Spleen (tissue), 11 donors: ENCODE measurements around the gene IL17C. TPM values are rescaled to one million over a fixed set of nuclear protein-coding genes. Genes with fewer than 3 reads are reported as not detected.

ENCODE experiments used
- DNase-seq: peaks from one replicate; pipeline ENCODE4 v3.0.0-alpha.2; 2020
- H3K27ac ChIP-seq, 8 donors: fragments of 200-600 bp; sonication (generic) in 7 of 8; 1 replicate in 4 of 8; 2 replicates in 4 of 8; pipeline versions ENCODE4 v1.5.0 to v1.8.0; 2016 to 2021; ENCODE audit warnings: inconsistent platforms in 4 of 8, mild to moderate bottlenecking in 4 of 8, moderate library complexity in 1 of 8
- H3K27me3 ChIP-seq, 7 donors: fragments of 200-600 bp; sonication (generic) in 6 of 7; replicated peaks in 1 of 7; 1 replicate in 4 of 7; 2 replicates in 3 of 7; pipeline versions ENCODE4 v1.5.0 to v1.8.0; 2016 to 2021; ENCODE audit warnings: inconsistent platforms in 3 of 7, mild to moderate bottlenecking in 1 of 7
- H3K36me3 ChIP-seq, 6 donors: fragments of 200-600 bp; sonication (generic) in 5 of 6; 1 replicate in 4 of 6; 2 replicates in 2 of 6; pipeline versions ENCODE4 v1.5.0 to v1.8.0; 2016 to 2021; ENCODE audit warnings: inconsistent platforms in 2 of 6
- H3K4me1 ChIP-seq, 6 donors: fragments of 200-600 bp; sonication (generic) in 5 of 6; 1 replicate in 3 of 6; 2 replicates in 3 of 6; pipeline versions ENCODE4 v1.5.0 to v1.8.0; 2016 to 2021; ENCODE audit warnings: inconsistent platforms in 3 of 6
- H3K4me3 ChIP-seq, 8 donors: fragments of 200-600 bp; sonication (generic) in 7 of 8; 1 replicate in 4 of 8; 2 replicates in 4 of 8; pipeline versions ENCODE4 v1.5.0 to v1.8.0; 2016 to 2021; ENCODE audit warnings: inconsistent platforms in 4 of 8, mild to moderate bottlenecking in 4 of 8, moderate library complexity in 2 of 8
- H3K9me3 ChIP-seq, 8 donors: fragments of 200-600 bp; sonication (generic) in 7 of 8; 1 replicate in 4 of 8; 2 replicates in 4 of 8; pipeline versions ENCODE4 v1.5.0 to v1.8.0; 2016 to 2021; ENCODE audit warnings: inconsistent platforms in 4 of 8
- POLR2A ChIP-seq, 3 donors: fragments of 450-650 bp; IDR thresholded peaks; one replicate each; pipeline ENCODE4 v1.5.1; 2017; ENCODE audit warnings: antibody characterized with exemption in 3 of 3, mild to moderate bottlenecking in 1 of 3
- POLR2AphosphoS5 ChIP-seq, 3 donors: sonication (generic); formaldehyde crosslinking; IDR thresholded peaks; one replicate each; pipeline ENCODE4 v1.5.1; 2017; ENCODE audit warnings: antibody characterized with exemption in 3 of 3
- WGBS, 5 donors: extraction: QIAGEN DNeasy Blood & Tissue Kit in 3 of 5; methylation state at CpG; one replicate each; pipeline versions ENCODE4 v1.1.5 to v1.1.7; 2013 to 2018; 5-methylcytosine and 5-hydroxymethylcytosine counted together
- intact Hi-C: fragments of 100-400 bp; cut with DNase I; formaldehyde crosslinking; loops from one replicate; pipeline ENCODE4 v1.15.0; 2023; ENCODE audit warnings: low total_unique reads
- polyA plus RNA-seq, 3 donors: library from polyadenylated mRNA; stranded (reverse); fragments of 200-250 nt; gene quantifications; one replicate each; pipeline ENCODE4 v1.2.1, GENCODE V29; 2013
- total RNA-seq, 7 donors: library from RNA; depleted of rRNA in 3 of 7; stranded (reverse); fragments of >200 nt in 3 of 7; fragmentation: NEBNext Ultra II Directional in 4 of 7; extraction: Animal tissue kit (Norgen Biotek cat#: 25700) in 4 of 7; gene quantifications; one replicate each; pipeline versions ENCODE4 v1.1.0 to v1.2.1, GENCODE V29; 2016 to 2021
- TF ChIP-seq, protein P1 (sequence below), 11 experiments: fragments of 200-600 bp in 7 of 11; fragments of 450-650 bp in 4 of 11; sonication (generic) in 4 of 11; IDR thresholded peaks in 8 of 11; conservative IDR thresholded peaks in 3 of 11; 1 replicate in 7 of 11; 2 replicates in 4 of 11; pipeline versions ENCODE4 v1.4.0 to v1.8.0; 2016 to 2021; ENCODE audit warnings: antibody characterized with exemption in 11 of 11, inconsistent platforms in 4 of 11, mild to moderate bottlenecking in 1 of 11
- donor health status: healthy with polysubstance abuse.
- donor health status: DM: no; HTN: no; CAD: no; lungs with moderate emphysema.
- donor health status: DM: no; HTN: no; CAD: no.
- donor health status: Bipolar disorder and iron deficiency.
- donor health status: healthy.
- donor health status: DM: no; HTN: no; CAD: no.
- donor health status: DM: yes; HTN: yes; CAD: no.

The IL17C gene
- total and polyA plus RNA-seq, 10 donors = 0.39 to 1.2 (median 0.64) TPM; not detected in 5

GRCh38 chr16:88651276-88651988 lies 13.1 kb downstream of the IL17C start:
- no peak for TF ChIP-seq POLR2A (IDR thresholded peaks at IDR 0.05)
- peak; percentile 91 to 95 (median 93) for TF ChIP-seq POLR2AphosphoS5 (IDR thresholded peaks at IDR 0.05)
- TF ChIP-seq, protein P1, sequence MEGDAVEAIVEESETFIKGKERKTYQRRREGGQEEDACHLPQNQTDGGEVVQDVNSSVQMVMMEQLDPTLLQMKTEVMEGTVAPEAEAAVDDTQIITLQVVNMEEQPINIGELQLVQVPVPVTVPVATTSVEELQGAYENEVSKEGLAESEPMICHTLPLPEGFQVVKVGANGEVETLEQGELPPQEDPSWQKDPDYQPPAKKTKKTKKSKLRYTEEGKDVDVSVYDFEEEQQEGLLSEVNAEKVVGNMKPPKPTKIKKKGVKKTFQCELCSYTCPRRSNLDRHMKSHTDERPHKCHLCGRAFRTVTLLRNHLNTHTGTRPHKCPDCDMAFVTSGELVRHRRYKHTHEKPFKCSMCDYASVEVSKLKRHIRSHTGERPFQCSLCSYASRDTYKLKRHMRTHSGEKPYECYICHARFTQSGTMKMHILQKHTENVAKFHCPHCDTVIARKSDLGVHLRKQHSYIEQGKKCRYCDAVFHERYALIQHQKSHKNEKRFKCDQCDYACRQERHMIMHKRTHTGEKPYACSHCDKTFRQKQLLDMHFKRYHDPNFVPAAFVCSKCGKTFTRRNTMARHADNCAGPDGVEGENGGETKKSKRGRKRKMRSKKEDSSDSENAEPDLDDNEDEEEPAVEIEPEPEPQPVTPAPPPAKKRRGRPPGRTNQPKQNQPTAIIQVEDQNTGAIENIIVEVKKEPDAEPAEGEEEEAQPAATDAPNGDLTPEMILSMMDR (IDR thresholded peaks at IDR 0.05 in 8 of 11, conservative IDR thresholded peaks at IDR 0.05 in 3 of 11) = peak in 2 of 11 experiments; percentile 1 to 22
- Histone ChIP-seq H3K27ac (peak overlapping the region; percentile 85 to 99 (median 96)), H3K9me3 (no peaks in the 10 kb centered on the region), H3K4me3 (peak overlapping the region; percentile 82 to 97 (median 89)), H3K4me1 (peaks cover 30 to 70% (median 57%) of the 10 kb centered on the region in 6 donors), H3K36me3 (peaks cover 0 to 76% (median 33%) of the 10 kb centered on the region in 6 donors), H3K27me3 (no peaks in the 10 kb centered on the region)
- 16 to 26% (median 18%) methylated on average over 21 to 24 of the region's 24 CpGs for WGBS, 5 donors
- DNase-seq = peak; percentile 98
- intact Hi-C loops = loop anchor here (10.0 kb wide), 1 partner anchor 53 kb away; the partner anchor contains the start of genes CTU2 and RNF166

DNA sequence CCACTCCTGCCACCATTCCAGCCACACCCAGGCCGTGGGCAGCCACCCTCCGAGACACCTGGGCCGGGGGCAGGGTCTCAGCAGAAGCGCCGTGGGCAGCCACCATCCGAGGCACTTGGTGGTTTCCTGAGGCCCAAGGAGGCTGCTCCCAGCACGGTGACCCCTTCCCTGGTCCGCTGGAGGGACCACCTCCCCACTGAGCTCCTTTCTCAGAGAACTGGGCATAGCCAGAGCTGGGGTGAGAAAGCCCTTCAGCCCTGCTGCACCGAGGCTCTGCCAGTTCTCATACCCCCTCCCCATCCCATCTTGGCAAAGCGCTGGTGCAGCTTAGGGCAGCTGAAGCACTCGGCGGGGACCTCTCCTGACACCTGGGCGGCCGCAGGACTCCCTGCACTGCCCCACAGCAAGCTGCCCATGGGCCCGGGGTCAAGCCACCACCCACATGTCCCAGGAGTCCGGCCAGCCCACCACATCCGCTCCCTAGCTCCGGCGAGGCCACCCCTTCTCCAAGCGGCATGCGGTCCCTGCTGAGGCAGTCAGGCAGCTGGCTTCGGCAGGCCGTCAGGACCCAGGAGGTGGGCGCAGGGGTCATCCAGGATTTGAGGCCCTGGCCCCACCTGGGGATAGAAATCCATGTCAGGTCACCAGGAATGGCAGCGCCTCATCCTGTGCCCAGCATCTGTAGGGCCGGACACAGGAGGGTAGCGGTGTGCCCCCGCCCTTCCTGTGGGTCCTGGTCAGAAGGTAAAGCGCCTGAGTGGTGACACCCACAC lies 13.8 kb downstream of the IL17C start:
- H3K27ac ChIP-seq = peak overlapping the region; percentile 85 to 99 (median 96)

GRCh38 chr16:88652762-88653063 lies 14.3 kb downstream of the IL17C start:
- Histone ChIP-seq H3K27me3 (no peaks in the 10 kb centered on the region), H3K9me3 (no peaks in the 10 kb centered on the region), H3K36me3 (peaks cover 0 to 76% (median 35%) of the 10 kb centered on the region in 6 donors), H3K4me1 (peaks cover 26 to 57% (median 45%) of the 10 kb centered on the region in 6 donors), H3K27ac (peak overlapping the region in 5 of 8 donors; percentile 95 to 99 (median 97)), H3K4me3 (no peak overlapping the region)
- WGBS, 5 donors = 85 to 94% (median 93%) methylated on average over 3 to 8 of the region's 8 CpGs
- DNase-seq = peak; percentile 83
- intact Hi-C loops = loop anchor here (10.0 kb wide), 1 partner anchor 52 kb away; the partner anchor contains the start of genes CTU2 and RNF166
- TF ChIP-seq, protein P1 (IDR thresholded peaks at IDR 0.05 in 8 of 11, conservative IDR thresholded peaks at IDR 0.05 in 3 of 11) = no peak
- TF ChIP-seq POLR2A (IDR thresholded peaks at IDR 0.05) = no peak
- TF ChIP-seq POLR2AphosphoS5 (IDR thresholded peaks at IDR 0.05) = no peak

More for the DNA sequence above, 13.8 kb downstream of the IL17C start:
- H3K9me3 ChIP-seq = no peaks in the 10 kb centered on the region
- H3K4me1 ChIP-seq = peaks cover 30 to 62% (median 50%) of the 10 kb centered on the region in 6 donors
- H3K4me3 ChIP-seq = peak overlapping the region in 5 of 8 donors; percentile 82 to 97 (median 90)
- 65 to 80% (median 76%) methylated on average over 21 to 29 of the region's 29 CpGs for whole genome bisulfite sequencing, 5 donors
- intact Hi-C loops = loop anchor here (10.0 kb wide), 1 partner anchor 53 kb away; the partner anchor contains the start of genes CTU2 and RNF166
- peaks cover 0 to 76% (median 35%) of the 10 kb centered on the region in 6 donors for H3K36me3 ChIP-seq
- TF ChIP-seq POLR2AphosphoS5 (IDR thresholded peaks at IDR 0.05) (no peak), POLR2A (IDR thresholded peaks at IDR 0.05) (no peak)
- TF ChIP-seq, protein P1 (IDR thresholded peaks at IDR 0.05 in 8 of 11, conservative IDR thresholded peaks at IDR 0.05 in 3 of 11) = no peak
- H3K27me3 ChIP-seq = no peaks in the 10 kb centered on the region
- peak; percentile 89 for DNase-seq
